ENCODE measurements around the gene SESN1. TPM values are rescaled to one million over a fixed set of nuclear protein-coding genes. Genes with fewer than 3 reads are reported as not detected.

SESN1 gene
- polyA plus RNA-seq, 1 donor (not counting 4 experiments of a cell fraction or from before 2014, with no cell fraction given), result 21.4 TPM

DNA sequence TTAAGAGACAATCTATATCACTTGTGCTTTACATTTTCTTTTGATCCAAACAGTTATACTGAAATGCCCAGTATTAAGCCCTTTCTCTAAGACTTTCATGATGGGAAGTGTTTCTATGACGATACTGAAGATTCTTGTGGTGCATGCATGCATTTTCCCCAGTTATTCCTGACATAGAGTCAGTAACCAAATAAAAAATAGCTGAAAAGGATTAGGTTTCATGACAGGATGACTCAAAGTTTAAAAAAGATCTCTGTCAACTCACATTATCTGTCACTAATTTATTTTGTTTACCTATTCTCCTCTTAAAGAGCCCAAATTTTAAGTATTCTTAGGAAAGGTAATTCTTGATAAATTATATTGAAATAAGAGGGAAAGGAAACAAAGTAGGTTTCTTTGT lies 98.4 kb downstream of the SESN1 start:
- no peak overlapping the region for H3K4me2 ChIP-seq (ENCODE audit: control insufficient read depth, extremely low read depth, insufficient read depth, low read depth, low read length)
- no peaks in the 10 kb centered on the region for H3K79me2 ChIP-seq (ENCODE audit: control insufficient read depth, insufficient read depth, low read length)
- H3K9me1 ChIP-seq (ENCODE audit: control insufficient read depth, extremely low read depth, insufficient read depth, low read length), result no peaks in the 10 kb centered on the region
- no peaks in the 10 kb centered on the region for H3K27me3 ChIP-seq (ENCODE audit: control insufficient read depth, extremely low read depth, insufficient read depth, low read length)
- no peak overlapping the region for H3K9ac ChIP-seq (ENCODE audit: control insufficient read depth, extremely low read depth, insufficient read depth, low read length)
- H3K9me3 ChIP-seq (ENCODE audit: control insufficient read depth, low read depth, low read length), result no peaks in the 10 kb centered on the region
- H3K27ac ChIP-seq (ENCODE audit: control insufficient read depth, insufficient read depth, low read length), result no peak overlapping the region
- no peak overlapping the region for H2AFZ ChIP-seq (ENCODE audit: control insufficient read depth, low read length)
- no peak overlapping the region for H3K4me3 ChIP-seq (ENCODE audit: control insufficient read depth in 2 of 3, extremely low read depth in 1 of 3, insufficient read depth in 2 of 3, low read depth in 1 of 3, low read length in 3 of 3)
- dilution Hi-C loops (cut with MboI; ENCODE audit: extremely low pct_ligation_motif_present, low sequenced_read_pairs), result no loop called here
- FAIRE-seq (no peak), DNase-seq (ENCODE audit: low read depth, low spot score) (no peak)
- H3K36me3 ChIP-seq (ENCODE audit: control insufficient read depth in 2 of 2, extremely low read depth in 1 of 2, insufficient read depth in 2 of 2, low read length in 2 of 2), result peaks cover 0 to 9% of the 10 kb centered on the region in 2 experiments
- H4K20me1 ChIP-seq (ENCODE audit: control insufficient read depth, extremely low read depth, insufficient read depth, low read length), result no peaks in the 10 kb centered on the region
- no peaks in the 10 kb centered on the region for H3K4me1 ChIP-seq (ENCODE audit: control insufficient read depth, extremely low read depth, insufficient read depth, low read length)
- TF ChIP-seq EZH2 (IDR thresholded peaks at IDR 0.05; ENCODE audit: low read length), result no peak
- TF ChIP-seq, protein P1, sequence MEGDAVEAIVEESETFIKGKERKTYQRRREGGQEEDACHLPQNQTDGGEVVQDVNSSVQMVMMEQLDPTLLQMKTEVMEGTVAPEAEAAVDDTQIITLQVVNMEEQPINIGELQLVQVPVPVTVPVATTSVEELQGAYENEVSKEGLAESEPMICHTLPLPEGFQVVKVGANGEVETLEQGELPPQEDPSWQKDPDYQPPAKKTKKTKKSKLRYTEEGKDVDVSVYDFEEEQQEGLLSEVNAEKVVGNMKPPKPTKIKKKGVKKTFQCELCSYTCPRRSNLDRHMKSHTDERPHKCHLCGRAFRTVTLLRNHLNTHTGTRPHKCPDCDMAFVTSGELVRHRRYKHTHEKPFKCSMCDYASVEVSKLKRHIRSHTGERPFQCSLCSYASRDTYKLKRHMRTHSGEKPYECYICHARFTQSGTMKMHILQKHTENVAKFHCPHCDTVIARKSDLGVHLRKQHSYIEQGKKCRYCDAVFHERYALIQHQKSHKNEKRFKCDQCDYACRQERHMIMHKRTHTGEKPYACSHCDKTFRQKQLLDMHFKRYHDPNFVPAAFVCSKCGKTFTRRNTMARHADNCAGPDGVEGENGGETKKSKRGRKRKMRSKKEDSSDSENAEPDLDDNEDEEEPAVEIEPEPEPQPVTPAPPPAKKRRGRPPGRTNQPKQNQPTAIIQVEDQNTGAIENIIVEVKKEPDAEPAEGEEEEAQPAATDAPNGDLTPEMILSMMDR (optimal IDR thresholded peaks at IDR 0.05 in 1 of 3, IDR thresholded peaks at IDR 0.05 in 1 of 3, conservative IDR thresholded peaks at IDR 0.05 in 1 of 3; ENCODE audit: extremely low read depth in 1 of 3, insufficient read depth in 2 of 3, low read length in 3 of 3), result no peak

DNA sequence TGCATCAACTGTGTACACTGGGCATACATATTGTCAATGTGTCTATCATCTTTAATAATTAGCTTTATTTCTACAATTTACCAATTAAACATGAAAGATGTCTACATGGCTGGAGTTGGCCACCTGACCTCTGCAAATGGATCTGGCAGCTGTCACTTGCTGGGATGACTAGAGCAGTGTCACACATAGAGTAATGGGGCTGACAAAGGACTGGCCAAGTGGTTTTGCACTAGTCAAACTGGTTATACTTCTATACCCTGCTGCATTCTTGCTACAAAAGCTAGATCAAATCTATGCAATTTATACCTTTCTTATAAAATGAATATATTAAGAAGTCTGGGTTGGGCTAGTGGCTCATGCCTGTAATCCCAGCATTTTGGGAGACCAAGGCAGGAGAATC lies 99.3 kb downstream of the SESN1 start:
- no peak overlapping the region for H3K4me2 ChIP-seq (ENCODE audit: control insufficient read depth, extremely low read depth, insufficient read depth, low read depth, low read length)
- no peak overlapping the region for H2AFZ ChIP-seq (ENCODE audit: control insufficient read depth, low read length)
- H3K4me1 ChIP-seq (ENCODE audit: control insufficient read depth, extremely low read depth, insufficient read depth, low read length), result no peaks in the 10 kb centered on the region
- H3K27ac ChIP-seq (ENCODE audit: control insufficient read depth, insufficient read depth, low read length), result no peak overlapping the region
- H3K9ac ChIP-seq (ENCODE audit: control insufficient read depth, extremely low read depth, insufficient read depth, low read length), result no peak overlapping the region
- H3K9me3 ChIP-seq (ENCODE audit: control insufficient read depth, low read depth, low read length), result no peaks in the 10 kb centered on the region
- H3K4me3 ChIP-seq (ENCODE audit: control insufficient read depth in 2 of 3, extremely low read depth in 1 of 3, insufficient read depth in 2 of 3, low read depth in 1 of 3, low read length in 3 of 3), result no peak overlapping the region
- no peaks in the 10 kb centered on the region for H3K79me2 ChIP-seq (ENCODE audit: control insufficient read depth, insufficient read depth, low read length)
- H3K9me1 ChIP-seq (ENCODE audit: control insufficient read depth, extremely low read depth, insufficient read depth, low read length), result no peaks in the 10 kb centered on the region
- dilution Hi-C loops (cut with MboI; ENCODE audit: extremely low pct_ligation_motif_present, low sequenced_read_pairs), result no loop called here
- DNase-seq (ENCODE audit: low read depth, low spot score) (no peak), FAIRE-seq (no peak)
- no peaks in the 10 kb centered on the region for H4K20me1 ChIP-seq (ENCODE audit: control insufficient read depth, extremely low read depth, insufficient read depth, low read length)
- H3K27me3 ChIP-seq (ENCODE audit: control insufficient read depth, extremely low read depth, insufficient read depth, low read length), result no peaks in the 10 kb centered on the region
- H3K36me3 ChIP-seq (ENCODE audit: control insufficient read depth in 2 of 2, extremely low read depth in 1 of 2, insufficient read depth in 2 of 2, low read length in 2 of 2), result peaks cover 0 to 16% of the 10 kb centered on the region in 2 experiments
- TF ChIP-seq EZH2 (IDR thresholded peaks at IDR 0.05; ENCODE audit: low read length), result no peak
- TF ChIP-seq, protein P1 (optimal IDR thresholded peaks at IDR 0.05 in 1 of 3, IDR thresholded peaks at IDR 0.05 in 1 of 3, conservative IDR thresholded peaks at IDR 0.05 in 1 of 3; ENCODE audit: extremely low read depth in 1 of 3, insufficient read depth in 2 of 3, low read length in 3 of 3), result no peak

Data from keratinocyte (primary cell).